ENCODE measurements around the gene KRT38.

Gene KRT38

DNA sequence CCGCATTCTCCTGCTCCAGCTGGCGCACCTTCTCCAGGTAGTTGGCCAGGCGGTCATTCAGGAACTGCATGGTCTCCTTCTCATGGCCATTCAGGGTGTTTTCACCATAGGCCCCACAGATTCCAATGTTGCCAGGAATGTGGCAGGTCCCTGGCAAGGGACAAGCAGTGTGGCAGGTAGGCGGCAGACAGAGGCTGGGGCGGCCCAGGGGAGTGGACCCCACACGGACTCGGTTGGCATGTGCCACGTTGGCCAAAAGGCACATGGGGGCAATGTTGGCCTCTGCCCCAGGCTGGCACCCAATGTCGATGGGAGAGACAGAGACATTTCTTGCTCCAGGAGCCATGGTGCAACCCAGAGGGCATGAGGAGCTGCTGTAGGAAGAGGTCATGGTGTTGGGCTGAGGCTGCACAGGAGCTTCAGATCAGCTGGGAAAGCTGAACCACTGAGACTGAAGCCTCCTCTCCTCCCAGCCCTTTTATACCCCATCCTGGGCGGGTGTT, at the start of gene KRT38:
KRT38 (minus strand) TSS at position 453 of the 503 bp plus-strand sequence; CDS start at position 391, 62 bp downstream.
- DNase-seq = no peak

DNA sequence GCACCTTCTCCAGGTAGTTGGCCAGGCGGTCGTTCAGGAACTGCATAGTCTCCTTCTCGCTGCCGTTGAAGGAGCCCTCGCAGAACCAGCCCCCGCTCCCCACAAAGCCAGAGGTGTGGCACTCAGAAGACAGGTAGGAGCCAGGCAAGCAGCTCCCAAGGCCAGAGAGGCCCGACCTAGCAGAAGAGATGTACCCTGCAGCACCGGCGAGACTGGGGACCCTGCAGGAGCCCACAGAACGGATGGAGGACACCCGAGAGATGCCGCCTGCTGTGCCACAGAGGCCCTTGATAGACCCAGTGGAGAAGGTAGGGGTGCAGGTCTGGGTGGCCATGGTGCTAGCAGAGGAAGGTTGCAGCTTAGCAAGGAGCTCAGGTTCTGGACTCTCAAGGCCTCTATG, 48.7 kb upstream of the KRT38 start, which contains the start of gene KRT36:
KRT36 (minus strand) TSS at position 380 of the 400 bp plus-strand sequence; CDS start at position 334, 46 bp downstream.
- no peak for DNase-seq

DNA sequence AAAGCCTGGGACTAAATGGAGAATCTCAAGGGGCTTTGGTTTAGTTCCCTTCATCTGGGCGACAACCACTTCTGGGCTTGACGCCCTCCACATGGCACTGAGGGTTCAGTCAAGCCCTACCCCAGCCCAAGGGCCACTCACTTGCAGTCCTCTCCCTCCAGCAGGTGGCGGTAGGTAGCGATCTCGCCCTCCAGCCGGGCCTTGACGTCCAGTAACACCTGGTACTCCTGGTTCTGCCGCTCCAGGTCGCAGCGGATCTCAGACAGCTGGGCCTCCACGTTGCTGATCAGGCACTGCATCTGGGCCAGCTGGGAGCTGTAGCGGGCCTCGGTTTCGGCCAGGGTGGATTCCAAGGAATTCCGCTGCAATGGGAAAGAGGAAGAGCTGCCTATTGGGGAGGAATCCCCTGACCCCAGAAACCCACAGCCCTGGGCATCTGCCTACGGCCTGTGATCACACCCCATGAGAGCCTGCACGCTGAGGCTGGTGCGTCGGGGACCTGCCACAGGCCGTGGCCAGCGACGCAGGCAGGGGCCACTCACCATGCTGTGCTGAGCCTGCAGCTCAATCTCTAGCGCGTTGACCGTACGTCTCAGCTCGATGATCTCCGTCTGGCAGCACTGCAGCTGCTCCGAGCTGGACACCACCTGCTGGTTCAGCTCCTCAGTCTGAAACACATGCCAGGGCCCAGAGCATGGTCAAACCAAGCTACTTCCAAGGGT, 46.2 kb upstream of the KRT38 start:
- no peak for DNase-seq

DNA sequence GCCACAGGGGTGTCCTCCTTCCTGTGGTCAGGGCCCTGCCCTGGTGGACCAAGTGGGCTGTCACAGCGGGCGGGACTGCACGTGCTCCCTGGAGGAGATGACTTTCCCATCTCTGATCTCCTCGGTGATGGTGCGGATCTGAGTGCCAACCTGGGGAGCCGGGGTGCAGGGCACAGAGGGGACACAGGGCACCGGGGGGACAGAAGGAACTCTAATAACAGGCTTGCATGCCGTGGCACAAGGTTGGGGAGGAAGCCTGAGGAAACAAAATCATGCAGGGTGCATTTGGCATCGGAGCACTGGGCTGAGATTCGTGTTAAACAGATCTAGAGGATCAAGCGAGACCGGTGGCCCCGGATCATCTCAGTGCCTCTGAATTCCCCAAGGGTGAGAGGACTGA, 45.5 kb upstream of the KRT38 start:
- no peak for DNase-seq

DNA sequence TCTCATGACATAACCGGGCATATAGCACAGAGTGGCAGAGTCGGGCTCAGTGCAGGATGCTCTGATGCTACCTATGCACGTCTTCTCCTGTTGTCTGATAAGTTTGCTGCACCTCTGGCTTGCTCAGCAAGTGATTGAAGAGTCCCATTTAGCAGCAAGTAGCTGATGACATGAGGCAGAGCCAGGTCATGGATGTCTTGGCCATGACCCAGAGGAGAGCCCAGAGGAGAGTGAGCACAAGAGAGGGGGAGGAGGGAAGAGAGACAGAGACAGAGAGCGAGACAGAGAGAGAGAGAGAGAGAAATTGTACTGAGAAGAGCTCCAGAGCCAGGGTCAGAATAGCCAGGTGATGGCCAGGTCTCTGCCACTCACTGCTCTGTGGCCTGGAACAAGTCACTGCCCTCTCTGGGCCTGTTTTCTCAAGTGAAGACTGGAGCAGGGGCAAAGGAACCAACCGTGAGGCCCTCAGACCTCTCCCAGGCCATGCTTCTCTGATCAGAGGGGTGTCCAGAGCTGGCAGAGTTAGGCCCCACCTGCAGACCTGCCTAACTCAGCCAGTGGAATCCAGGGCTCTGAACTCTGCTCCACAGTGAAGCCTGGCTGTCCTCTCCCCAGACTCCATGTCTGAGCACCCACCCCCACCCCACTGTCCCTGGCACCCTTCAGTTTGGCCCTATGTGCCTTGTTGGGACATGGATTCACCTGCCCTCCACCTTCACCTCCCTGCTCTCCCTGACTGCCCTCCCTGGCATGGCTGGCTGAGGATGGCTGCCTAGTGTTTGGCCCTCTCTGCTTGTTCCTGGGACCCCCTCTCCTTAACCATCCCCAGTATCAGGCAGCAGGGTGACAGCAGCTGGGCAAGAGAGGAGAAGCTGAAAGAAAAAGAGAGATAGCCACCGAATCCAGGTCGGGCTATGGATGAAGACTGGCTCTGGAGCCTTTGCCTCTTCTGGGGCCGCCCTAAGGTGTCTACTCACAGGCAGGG, 44.4 kb upstream of the KRT38 start:
- no peak for DNase-seq

DNA sequence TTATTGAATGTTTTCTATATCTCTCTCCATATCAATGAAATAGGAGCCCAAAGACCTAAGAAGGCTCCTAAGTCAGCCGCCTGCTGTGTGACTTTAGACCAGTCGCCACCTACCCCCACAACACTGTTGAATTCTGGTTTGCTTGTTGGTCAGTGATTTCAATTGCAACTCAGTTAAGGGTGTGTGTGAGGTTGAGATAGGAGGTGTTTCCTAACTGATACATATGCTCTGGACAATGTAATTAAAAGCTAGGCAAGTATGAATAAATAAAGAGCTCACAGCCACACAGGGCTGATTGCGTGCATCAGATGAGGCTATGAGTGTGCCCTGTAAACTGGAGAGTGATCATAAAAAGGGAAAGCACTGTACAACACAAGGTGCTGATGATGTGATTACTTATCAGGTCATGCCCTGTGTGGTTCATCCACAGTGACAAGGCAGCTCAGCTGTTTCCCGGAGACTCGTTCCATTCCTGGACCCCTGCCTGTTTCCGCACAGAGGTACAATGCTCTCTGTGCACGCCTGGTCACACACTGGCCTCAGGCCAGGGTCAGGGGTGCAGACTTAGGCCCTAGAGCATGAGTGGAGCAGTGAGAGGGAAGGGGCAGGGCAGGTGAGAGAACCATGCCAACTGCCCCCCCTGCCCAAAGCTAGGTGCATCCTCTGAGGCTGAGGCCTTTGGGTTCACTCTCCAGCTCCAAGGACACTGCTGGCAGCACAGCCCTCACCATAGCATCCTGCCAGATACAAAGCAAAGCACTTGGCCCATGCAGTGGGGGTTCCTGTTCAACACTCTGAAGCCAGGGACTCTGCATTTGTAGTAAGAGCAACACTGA, 43.4 kb upstream of the KRT38 start:
- DNase-seq = no peak

DNA sequence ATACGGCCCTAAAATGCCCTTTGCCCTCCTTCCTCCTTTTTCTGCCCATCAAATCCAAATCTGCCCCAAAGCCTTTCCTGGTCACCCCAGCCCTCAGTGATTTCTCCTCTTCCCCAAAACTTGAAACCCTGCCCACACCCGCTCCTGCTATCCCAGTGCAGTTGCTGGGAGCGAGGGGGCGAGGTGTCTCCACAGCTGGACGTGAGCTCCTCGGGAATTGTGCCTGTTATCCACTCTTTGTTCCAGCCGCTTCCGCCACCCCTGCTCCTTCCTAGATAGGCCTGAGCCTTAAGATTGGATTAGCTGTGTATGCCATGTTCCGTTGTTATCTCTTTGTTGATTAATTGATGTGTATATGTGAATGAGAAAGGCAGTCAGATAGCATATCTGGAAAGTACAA, 42.7 kb upstream of the KRT38 start:
- DNase-seq = no peak

DNA sequence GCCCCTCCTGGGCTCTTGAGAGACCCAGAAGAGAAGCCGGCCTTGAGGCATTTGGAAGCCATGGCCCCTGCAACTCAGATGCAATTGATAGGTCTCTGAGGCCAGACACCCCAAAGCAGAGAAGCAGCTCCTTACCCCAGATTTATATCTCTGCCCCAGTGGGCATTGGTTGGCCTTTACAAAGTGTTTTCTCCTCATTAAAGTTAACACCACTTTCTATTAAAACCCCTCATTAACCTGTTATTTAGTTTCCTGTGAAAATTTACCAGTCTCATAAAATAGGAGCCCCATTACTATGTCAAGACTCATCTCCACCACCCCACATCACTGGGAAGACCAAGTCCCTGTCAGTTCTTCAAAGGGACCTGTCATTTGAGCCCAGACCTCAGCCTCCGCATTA, 40.3 kb upstream of the KRT38 start, which contains the start of gene KRT35:
KRT35 (minus strand) TSS at position 116 of the 400 bp plus-strand sequence; CDS start at position 62, 54 bp downstream.
- no peak for DNase-seq

DNA sequence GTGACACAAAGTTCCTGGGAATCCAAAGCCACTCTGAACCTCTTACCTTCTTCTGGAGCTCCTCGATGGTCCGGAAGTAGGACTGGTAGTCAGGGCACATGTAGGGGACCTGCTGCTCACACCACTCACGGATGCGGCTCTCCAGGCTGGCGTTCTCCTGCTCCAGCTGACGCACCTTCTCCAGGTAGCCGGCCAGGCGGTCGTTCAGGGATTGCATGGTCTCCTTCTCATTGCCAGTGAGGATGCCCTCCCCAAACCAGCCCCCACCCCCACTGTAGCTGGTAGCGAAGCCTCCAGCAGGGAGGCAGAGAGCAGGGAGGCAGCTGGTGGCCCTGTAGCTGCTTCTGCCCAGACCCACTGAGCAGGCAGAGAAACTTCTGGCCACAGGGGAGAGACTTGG, 39.8 kb upstream of the KRT38 start:
- DNase-seq = no peak

DNA sequence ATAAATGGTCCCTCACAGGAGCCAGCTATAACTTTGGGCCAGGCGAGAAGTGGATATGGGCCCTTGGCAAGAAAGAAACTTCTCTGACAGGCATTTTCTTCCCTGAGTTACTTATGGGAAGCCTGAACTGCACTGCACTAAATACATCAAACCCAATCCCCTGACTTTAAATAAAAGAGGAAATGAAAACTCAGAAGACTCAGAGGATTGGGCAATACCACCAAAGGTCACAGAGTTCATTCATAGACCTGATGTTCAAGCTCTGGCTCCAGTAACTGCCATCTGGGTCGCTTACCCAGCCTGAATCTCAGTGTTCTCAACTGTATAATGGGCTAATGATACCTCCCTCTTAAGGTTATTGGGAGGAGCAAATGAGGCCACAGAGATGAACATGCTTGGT, 39.4 kb upstream of the KRT38 start:
- no peak for DNase-seq

DNA sequence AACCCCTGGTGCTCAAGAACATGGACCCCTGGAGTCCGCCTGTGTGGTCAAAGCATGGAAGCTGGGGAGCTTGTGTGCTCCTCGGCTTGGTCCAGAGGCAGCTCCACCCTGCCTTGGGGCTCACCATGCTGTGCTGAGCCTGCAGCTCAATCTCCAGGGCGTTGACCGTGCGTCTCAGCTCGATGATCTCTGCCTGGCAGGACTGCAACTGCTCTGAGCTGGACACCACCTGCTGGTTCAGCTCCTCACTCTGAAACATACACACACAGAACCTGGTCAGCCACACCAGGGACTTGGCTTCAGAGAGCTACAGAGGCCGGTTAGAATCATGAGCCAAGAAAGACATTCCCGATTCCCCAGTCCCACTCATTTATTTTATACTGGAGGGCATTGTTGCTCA, 37.5 kb upstream of the KRT38 start:
- DNase-seq = no peak

DNA sequence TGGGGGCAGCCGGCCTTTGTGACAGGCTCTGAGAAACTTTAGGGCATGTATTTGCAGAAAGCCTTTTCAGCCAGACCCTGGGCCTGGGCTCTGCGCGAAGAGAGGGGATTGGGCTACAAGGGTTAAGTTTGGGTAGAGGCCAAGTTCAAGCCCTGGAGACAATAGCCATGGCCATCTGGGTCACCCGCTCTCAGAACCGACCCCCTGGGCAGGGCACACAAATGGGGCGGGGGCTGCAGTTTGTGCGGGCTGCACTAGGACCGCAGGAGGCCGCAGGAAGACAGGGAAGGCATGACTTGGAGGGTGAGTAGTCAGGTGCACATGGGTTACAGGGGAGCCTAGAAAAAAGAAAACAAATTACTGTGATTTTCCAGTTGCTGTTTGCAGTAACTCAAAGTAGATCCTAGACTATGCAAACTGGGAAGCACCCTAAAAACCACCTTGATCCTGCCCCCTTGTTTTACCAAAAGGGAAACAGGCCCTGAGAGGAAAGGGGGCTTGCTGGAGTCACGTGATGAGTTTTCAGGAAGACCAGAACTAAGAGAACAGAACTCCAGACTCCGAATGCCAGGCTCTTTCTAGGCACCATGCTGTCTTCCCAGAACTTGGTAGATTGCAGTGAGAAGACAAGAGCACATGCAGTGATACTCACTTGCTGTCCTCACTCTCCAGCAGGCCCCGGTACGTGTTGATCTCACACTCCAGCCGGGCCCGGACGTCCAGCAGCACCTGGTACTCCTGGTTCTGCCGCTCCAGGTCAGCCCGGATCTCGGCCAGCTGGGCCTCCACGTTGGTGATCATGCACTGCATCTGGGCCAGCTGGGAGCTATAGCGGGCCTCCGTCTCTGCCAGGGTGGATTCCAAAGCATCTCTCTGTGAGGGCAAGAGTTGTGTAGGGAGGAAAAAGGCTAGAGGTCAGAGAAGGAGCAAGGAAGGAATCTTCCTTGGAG, 36.4 kb upstream of the KRT38 start:
- DNase-seq = no peak

DNA sequence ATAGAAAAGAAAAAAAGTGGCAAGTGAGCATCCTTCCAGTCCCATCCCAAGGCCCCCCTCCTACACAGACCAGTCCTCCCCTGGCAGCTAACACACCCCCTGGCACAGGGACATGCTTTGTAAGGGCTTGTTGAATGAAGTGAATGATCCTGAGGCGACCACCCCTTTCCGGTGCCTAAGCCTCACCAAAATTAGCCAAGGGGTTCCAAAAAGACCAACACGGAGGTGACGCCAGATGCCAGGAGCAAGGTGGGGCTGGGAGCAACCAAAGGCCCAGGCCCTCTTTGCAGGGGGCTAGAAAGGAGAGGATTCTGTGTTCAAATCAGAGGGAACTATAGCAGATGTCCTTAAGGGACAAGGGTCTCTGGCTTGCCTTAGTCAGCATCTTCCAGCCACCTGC, 34.6 kb upstream of the KRT38 start:
- no peak for DNase-seq

DNA sequence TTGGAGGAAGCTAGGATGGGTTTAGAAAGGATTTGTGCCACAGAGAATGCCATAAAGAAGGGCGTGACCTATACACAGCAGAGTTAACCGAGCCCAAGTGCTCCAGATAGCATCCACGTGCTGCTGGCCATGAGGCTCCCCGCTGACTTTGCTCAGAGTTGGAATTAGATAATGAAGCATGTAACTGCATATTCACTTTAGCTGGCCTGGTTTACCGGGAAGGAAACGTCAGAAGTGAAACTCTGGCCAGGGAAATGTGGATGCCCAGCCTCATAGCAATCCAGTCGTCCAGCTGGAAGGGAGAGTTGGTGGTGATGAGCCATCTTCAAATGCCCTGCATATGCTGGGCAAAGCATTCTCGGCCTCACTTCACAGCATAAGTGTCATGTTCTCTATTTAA, 34.1 kb upstream of the KRT38 start:
- DNase-seq = no peak

DNA sequence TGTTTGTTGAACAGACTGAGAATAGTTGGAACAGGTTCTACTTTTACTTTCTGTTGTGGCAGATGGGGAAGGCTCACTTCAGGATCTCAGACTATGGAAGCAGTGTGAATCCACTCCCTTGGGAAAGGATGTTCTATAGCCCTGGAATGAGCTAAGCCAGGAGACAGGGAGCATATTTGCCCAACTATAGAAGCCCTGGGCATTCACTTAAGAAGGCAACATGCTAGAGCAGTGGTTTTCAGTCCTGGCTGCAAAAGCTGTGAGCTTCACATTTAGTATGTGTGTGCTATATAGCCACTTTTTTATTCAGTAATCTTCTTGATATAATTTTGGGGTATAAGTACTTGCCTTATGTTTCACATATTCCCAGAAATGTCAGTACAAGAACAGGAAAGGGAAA, 27.6 kb upstream of the KRT38 start:
- no peak for DNase-seq

DNA sequence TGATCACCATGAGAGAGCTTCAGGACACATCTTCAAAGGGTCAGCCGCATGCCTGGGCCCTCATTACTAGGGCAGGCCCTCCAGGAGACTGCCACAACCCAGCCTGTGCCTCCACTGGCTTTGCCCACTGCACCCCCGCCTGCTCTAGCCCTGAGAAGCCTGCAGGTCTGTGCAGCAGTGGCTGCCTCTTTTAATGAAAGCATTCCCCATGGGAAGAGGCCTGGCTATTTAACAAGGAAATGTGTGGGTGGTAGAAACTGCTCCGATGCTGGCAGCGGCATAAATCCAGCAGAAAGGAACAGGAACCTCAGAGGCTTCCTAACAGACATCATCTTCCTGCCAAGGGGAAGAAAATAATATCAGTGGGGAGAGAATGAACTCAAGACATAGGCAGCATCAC, 26.8 kb upstream of the KRT38 start:
- DNase-seq = no peak

DNA sequence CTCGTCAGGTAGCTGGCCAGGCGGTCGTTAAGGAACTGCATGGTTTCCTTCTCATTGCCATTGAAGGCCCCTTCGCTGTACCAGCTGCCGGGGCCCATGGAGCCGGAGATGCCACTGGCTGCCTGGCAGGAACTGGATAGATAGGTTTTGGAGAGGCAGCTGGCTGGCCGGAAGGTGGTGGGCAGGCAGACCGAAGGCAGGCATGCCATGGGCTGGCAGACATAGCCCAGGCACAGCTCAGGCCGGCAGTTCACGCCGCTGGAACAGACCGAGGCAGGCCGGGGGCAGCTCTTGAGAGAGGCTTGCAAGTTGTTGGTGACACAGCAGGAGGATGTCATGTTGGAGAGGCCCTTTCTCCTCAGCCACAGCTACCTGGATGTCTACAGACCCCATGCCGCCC, 26.2 kb upstream of the KRT38 start, which contains the start of gene KRT32:
KRT32 (minus strand) TSS at position 399 of the 400 bp plus-strand sequence; CDS start at position 338, 61 bp downstream.
- DNase-seq = no peak

DNA sequence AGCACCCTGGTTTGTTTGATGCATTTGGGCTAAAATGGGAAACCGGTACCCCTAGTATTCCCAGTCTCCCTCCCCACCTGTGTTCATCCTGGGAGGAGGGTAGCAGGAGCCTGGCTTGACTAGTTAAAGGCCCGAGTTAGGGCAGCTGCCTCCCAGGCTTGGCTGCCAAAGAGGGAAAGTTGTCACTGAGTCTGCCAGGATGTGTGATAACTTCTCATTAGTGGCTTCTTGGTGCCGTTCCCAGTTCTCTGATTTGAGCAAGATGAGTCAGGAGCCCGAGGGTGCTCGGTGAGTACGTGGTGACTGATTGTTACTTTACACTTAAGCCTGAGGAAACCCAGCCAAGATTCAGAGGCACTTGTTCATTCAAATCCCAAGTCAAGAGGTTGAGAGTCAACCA, 23.9 kb upstream of the KRT38 start:
- DNase-seq = no peak

DNA sequence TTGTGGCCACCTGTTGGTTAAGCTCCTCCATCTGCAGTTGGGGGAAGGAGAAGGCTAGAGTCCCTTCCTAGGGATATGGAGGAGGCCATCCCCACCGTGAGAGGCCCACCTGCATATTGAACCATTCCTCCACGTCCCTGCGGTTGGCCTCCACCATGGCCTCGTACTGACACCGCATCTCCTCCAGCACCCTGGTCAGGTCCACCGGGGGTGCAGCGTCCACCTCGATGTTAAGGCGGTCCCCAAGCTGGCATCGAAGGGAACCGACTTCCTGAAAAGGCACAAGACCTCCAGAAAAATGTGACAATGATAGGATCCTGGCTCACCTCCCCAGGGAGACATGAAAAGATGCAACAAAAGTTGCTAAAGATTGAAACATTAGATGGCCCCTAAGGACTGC, 23.4 kb upstream of the KRT38 start:
- DNase-seq = no peak

DNA sequence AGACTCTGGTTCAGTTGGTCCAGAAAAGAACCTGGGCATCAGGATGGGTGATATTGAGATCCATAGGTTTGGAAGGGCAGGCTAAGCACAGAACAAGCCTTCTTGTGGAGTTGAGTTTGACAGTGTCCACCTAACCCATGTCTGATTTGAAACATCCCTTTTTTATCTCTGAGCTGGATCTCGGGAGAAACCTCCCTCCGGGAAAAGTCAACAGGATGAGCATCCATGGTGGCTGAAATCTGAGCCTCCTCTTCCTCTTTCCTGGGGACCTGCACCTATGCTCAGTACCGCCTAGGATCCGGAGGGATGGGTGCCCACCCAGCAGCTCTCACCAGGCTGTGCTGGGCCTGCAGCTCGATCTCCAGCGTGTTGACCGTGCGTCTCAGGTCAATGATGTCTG, 23.0 kb upstream of the KRT38 start:
- no peak for DNase-seq

DNA sequence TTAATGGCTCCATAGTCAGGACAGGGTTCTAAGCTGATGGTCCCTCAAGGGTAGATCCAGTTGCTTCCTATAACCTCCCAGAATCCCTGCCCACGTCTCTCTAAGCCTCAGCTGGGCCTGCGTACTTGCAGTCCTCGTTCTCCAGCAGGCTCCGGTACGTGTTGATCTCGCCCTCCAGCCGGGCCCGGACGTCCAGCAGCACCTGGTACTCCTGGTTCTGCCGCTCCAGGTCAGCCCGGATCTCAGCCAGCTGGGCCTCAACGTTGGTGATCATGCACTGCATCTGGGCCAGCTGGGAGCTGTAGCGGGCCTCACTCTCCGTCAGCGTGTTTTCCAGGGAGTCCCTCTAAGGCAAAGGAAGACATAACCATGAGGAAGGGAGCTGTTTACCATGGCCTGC, 21.9 kb upstream of the KRT38 start:
- DNase-seq = no peak

Data from hippocampal formation (tissue), 2 donors.